M059J (cell line): ENCODE measurements around the gene TCP10L. TPM values are rescaled to one million over a fixed set of nuclear protein-coding genes. Genes with fewer than 3 reads are reported as not detected.
"Not testable (repeated sequence)": the region's sequence is repeated elsewhere in the genome, so short reads cannot be mapped to it uniquely, and the experiment has no call there.

Experiments used
- DNase-seq: peaks from one replicate; pipeline ENCODE4 v3.0.0-alpha.2; 2012; ENCODE audit warnings: low read depth
- total RNA-seq: library from RNA; depleted of rRNA; stranded (reverse); fragments of >200 nt; shearing (Covaris generic); gene quantifications from 2 replicates; pipeline ENCODE4 v1.2.3, GENCODE V29; 2014; rRNA removed

TCP10L gene
- 0.30 TPM in 1 of 2 replicates, not detected in the other for total RNA-seq

- DNase-seq, result no peak
These were observed at the start of gene TCP10L for GRCh38 chr21:32585042-32585710. TCP10L (minus strand) TSS chr21:32585523; CDS start chr21:32584304, 1,219 bp downstream.

- peak; percentile 94 for DNase-seq
These were observed 41.4 kb upstream of the TCP10L start for GRCh38 chr21:32626621-32627196.

- not testable (repeated sequence) for DNase-seq
These were observed 32.9 kb upstream of the TCP10L start for GRCh38 chr21:32618218-32618617.

- DNase-seq, result no peak
These were observed 28.2 kb upstream of the TCP10L start for GRCh38 chr21:32613436-32614043.

- no peak for DNase-seq
These were observed 27.6 kb upstream of the TCP10L start for GRCh38 chr21:32612999-32613337.

GRCh38 chr21:32612075-32612998 is 27.0 kb upstream of the TCP10L start, which contains the start of gene CFAP298:
CFAP298 (minus strand) TSS chr21:32612377; CDS start chr21:32612243, 134 bp downstream.
- peak; percentile 97 for DNase-seq

GRCh38 chr21:32611471-32611997 is 26.2 kb upstream of the TCP10L start:
- peak; percentile 50 for DNase-seq

GRCh38 chr21:32610940-32611339 is 25.6 kb upstream of the TCP10L start:
- DNase-seq, result not testable (repeated sequence)

GRCh38 chr21:32608851-32609250 is 23.5 kb upstream of the TCP10L start:
- no peak for DNase-seq

GRCh38 chr21:32605469-32605868 is 20.1 kb upstream of the TCP10L start:
- DNase-seq, result no peak

GRCh38 chr21:32604464-32604863 is 19.1 kb upstream of the TCP10L start:
- DNase-seq, result no peak

- DNase-seq, result no peak
These were observed 17.8 kb upstream of the TCP10L start for GRCh38 chr21:32603131-32603530.

- no peak for DNase-seq
These were observed 16.8 kb upstream of the TCP10L start for GRCh38 chr21:32602099-32602498.

GRCh38 chr21:32599526-32599925 is 14.2 kb upstream of the TCP10L start:
- no peak for DNase-seq

GRCh38 chr21:32599091-32599490 is 13.8 kb upstream of the TCP10L start:
- DNase-seq, result peak; percentile 63

GRCh38 chr21:32597205-32597604 is 11.9 kb upstream of the TCP10L start:
- peak; percentile 97 for DNase-seq

GRCh38 chr21:32595431-32595830 is 10.1 kb upstream of the TCP10L start:
- no peak for DNase-seq

GRCh38 chr21:32593690-32594089 is 8.4 kb upstream of the TCP10L start:
- no peak for DNase-seq

- no peak for DNase-seq
These were observed 7.7 kb upstream of the TCP10L start for GRCh38 chr21:32592929-32593502.

GRCh38 chr21:32590130-32590529 is 4.8 kb upstream of the TCP10L start:
- no peak for DNase-seq

GRCh38 chr21:32587651-32588050 is 2.3 kb upstream of the TCP10L start:
- no peak for DNase-seq
